Upper lobe of left lung (tissue), 4 donors: Measurements from ENCODE around the gene LILRB4.
"Not testable (repeated sequence)": the region's sequence is repeated elsewhere in the genome, so short reads cannot be mapped to it uniquely, and the experiment has no call there.

Experiments used
- CTCF ChIP-seq, 6 experiments: fragments of 450-650 bp in 4 of 6; fragments of 200-600 bp in 2 of 6; sonication (generic) in 2 of 6; IDR thresholded peaks; one replicate each; pipeline ENCODE4 v1.5.1; 2016 to 2019; ENCODE audit warnings: antibody characterized with exemption in 6 of 6
- EP300 ChIP-seq, 4 donors: sonication (generic); formaldehyde crosslinking; IDR thresholded peaks; one replicate each; pipeline ENCODE4 v1.5.1; 2017; ENCODE audit warnings: antibody characterized with exemption in 4 of 4, control low read depth in 2 of 4

- TF ChIP-seq CTCF, EP300 (IDR thresholded peaks at IDR 0.05): not testable (repeated sequence)
These were observed 19.8 kb upstream of the LILRB4 start for GRCh38 chr19:54642953-54643352.
